ENCODE data around the gene DICER1.

- TF ChIP-seq, protein P1, sequence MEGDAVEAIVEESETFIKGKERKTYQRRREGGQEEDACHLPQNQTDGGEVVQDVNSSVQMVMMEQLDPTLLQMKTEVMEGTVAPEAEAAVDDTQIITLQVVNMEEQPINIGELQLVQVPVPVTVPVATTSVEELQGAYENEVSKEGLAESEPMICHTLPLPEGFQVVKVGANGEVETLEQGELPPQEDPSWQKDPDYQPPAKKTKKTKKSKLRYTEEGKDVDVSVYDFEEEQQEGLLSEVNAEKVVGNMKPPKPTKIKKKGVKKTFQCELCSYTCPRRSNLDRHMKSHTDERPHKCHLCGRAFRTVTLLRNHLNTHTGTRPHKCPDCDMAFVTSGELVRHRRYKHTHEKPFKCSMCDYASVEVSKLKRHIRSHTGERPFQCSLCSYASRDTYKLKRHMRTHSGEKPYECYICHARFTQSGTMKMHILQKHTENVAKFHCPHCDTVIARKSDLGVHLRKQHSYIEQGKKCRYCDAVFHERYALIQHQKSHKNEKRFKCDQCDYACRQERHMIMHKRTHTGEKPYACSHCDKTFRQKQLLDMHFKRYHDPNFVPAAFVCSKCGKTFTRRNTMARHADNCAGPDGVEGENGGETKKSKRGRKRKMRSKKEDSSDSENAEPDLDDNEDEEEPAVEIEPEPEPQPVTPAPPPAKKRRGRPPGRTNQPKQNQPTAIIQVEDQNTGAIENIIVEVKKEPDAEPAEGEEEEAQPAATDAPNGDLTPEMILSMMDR (IDR thresholded peaks at IDR 0.05) = no peak
- no peak for TF ChIP-seq POLR2A (IDR thresholded peaks at IDR 0.05)
Observed at GRCh38 chr14:95038521-95039250, 118.6 kb downstream of the DICER1 start.

Data from Peyer's patch (tissue), 4 donors.